HEK293T (cell line): ENCODE results near the gene DCAF8.

ENCODE experiments used
- CTCF ChIA-PET: fragments of 350-600 bp; formaldehyde crosslinking; extraction: SDS; loops from one replicate; lab custom pipeline; 2021; ENCODE audit warnings: antibody characterized with exemption, inconsistent platforms; lab: Yijun Ruan, JAX
- POLR2A ChIA-PET: fragments of 350-600 bp; formaldehyde crosslinking; extraction: SDS; loops from one replicate; lab custom pipeline; 2020; ENCODE audit warnings: antibody characterized with exemption, inconsistent platforms; lab: Yijun Ruan, JAX
- DNase-seq: peaks from one replicate; pipeline ENCODE4 v3.0.0; 2012; ENCODE audit warnings: mixed read lengths; ENCODE audit errors: extremely low spot score
- ARNT ChIP-seq: fragments of 450-650 bp; IDR thresholded peaks from 2 replicates; pipeline ENCODE4 v1.6.1; 2017; ENCODE audit warnings: mild to moderate bottlenecking
- BHLHE40 ChIP-seq: fragments of 450-650 bp; IDR thresholded peaks from 2 replicates; pipeline ENCODE4 v1.6.1; 2016; ENCODE audit warnings: mild to moderate bottlenecking, moderate library complexity, borderline replicate concordance
- CTBP1 ChIP-seq: fragments of 450-650 bp; IDR thresholded peaks from 2 replicates; pipeline ENCODE4 v1.6.1; 2016; ENCODE audit warnings: borderline replicate concordance
- ELF4 ChIP-seq: fragments of 450-650 bp; IDR thresholded peaks from 2 replicates; pipeline ENCODE4 v1.6.1; 2017; ENCODE audit warnings: antibody characterized with exemption
- FOXA1 ChIP-seq: fragments of 450-650 bp; IDR thresholded peaks from 2 replicates; pipeline ENCODE4 v1.6.1; 2016; ENCODE audit warnings: mild to moderate bottlenecking
- FOXK2 ChIP-seq: fragments of 450-650 bp; IDR thresholded peaks from 2 replicates; pipeline ENCODE4 v1.6.1; 2016; ENCODE audit warnings: mild to moderate bottlenecking
- FOXM1 ChIP-seq: fragments of 450-650 bp; IDR thresholded peaks from 2 replicates; pipeline ENCODE4 v1.6.1; 2017; ENCODE audit warnings: mild to moderate bottlenecking, borderline replicate concordance
- HDGF ChIP-seq: fragments of 450-650 bp; IDR thresholded peaks from 2 replicates; pipeline ENCODE4 v1.6.1; 2017; ENCODE audit warnings: antibody characterized with exemption, borderline replicate concordance
- L3MBTL2 ChIP-seq: fragments of 450-650 bp; conservative IDR thresholded peaks from 2 replicates; pipeline ENCODE4 v1.6.1; 2016; ENCODE audit warnings: mild to moderate bottlenecking
- LEF1 ChIP-seq: fragments of 450-650 bp; IDR thresholded peaks from 2 replicates; pipeline ENCODE4 v1.6.1; 2017; ENCODE audit warnings: mild to moderate bottlenecking, borderline replicate concordance
- NFRKB ChIP-seq: fragments of 450-650 bp; IDR thresholded peaks from 2 replicates; pipeline ENCODE4 v1.6.1; 2016; ENCODE audit warnings: mild to moderate bottlenecking, moderate library complexity
- PKNOX1 ChIP-seq: fragments of 450-650 bp; IDR thresholded peaks from 2 replicates; pipeline ENCODE4 v1.6.1; 2016
- SP1 ChIP-seq: fragments of 450-650 bp; IDR thresholded peaks from 2 replicates; pipeline ENCODE4 v1.6.1; 2017
- SUZ12 ChIP-seq: fragments of 450-650 bp; IDR thresholded peaks from 2 replicates; pipeline ENCODE4 v1.6.1; 2016; ENCODE audit warnings: mild to moderate bottlenecking
- TARDBP ChIP-seq: fragments of 450-650 bp; IDR thresholded peaks from 2 replicates; pipeline ENCODE4 v1.6.1; 2016
- ZNF384 ChIP-seq: fragments of 450-650 bp; IDR thresholded peaks from 2 replicates; pipeline ENCODE4 v1.6.1; 2016

The DCAF8 gene

GRCh38 chr1:160210561-160210960, 51.8 kb downstream of the DCAF8 start:
- ChIA-PET CTCF (interaction anchor here (0.9 kb wide), 1 partner anchor 41 kb away, joined by 3 read pairs; no protein-coding TSS in a partner anchor), POLR2A (interaction anchor here (1.0 kb wide), 1 partner anchor 52 kb away, joined by 3 read pairs; the partner anchor contains the start of gene DCAF8)
- no peak for TF ChIP-seq TARDBP
- no peak for DNase-seq

- no peak for TF ChIP-seq CTBP1
- no peak for TF ChIP-seq SP1
- TF ChIP-seq FOXM1, result no peak
- TF ChIP-seq FOXK2, result no peak
- no peak for TF ChIP-seq ZNF384
- no peak for TF ChIP-seq L3MBTL2
- CTCF ChIA-PET, result interaction anchor here (1.2 kb wide), 1 partner anchor 16 kb away, joined by 5 read pairs; no protein-coding TSS in a partner anchor
- POLR2A ChIA-PET, result no interaction called here
- DNase-seq, result no peak
Measured at GRCh38 chr1:160209321-160210046, 52.9 kb downstream of the DCAF8 start.

- DNase-seq, result no peak
- POLR2A ChIA-PET, result no interaction called here
- CTCF ChIA-PET, result interaction anchor here (1.2 kb wide), 2 partner anchors 15 to 83 kb away, joined by 3 to 5 read pairs; no protein-coding TSS in a partner anchor
- no peak for TF ChIP-seq SUZ12
- no peak for TF ChIP-seq NFRKB
- no peak for TF ChIP-seq SP1
- TF ChIP-seq L3MBTL2, result no peak
- TF ChIP-seq PKNOX1, result no peak
- no peak for TF ChIP-seq BHLHE40
- TF ChIP-seq LEF1, result no peak
- no peak for TF ChIP-seq TARDBP
- no peak for TF ChIP-seq ZNF384
- TF ChIP-seq CTBP1, result no peak
- no peak for TF ChIP-seq ELF4
- TF ChIP-seq HDGF, result no peak
- TF ChIP-seq FOXK2, result no peak
Measured at GRCh38 chr1:160208557-160209320, 53.6 kb downstream of the DCAF8 start.

GRCh38 chr1:160207771-160208556, 54.4 kb downstream of the DCAF8 start:
- DNase-seq, result no peak
- CTCF ChIA-PET, result interaction anchor here (1.2 kb wide), 2 partner anchors 15 to 84 kb away, joined by 3 to 5 read pairs; no protein-coding TSS in a partner anchor
- POLR2A ChIA-PET, result no interaction called here
- TF ChIP-seq ARNT (no peak), CTBP1 (no peak), LEF1 (no peak), ELF4 (no peak), PKNOX1 (no peak), SUZ12 (no peak), TARDBP (no peak), HDGF (no peak), FOXM1 (no peak), NFRKB (no peak), FOXA1 (no peak), ZNF384 (no peak), L3MBTL2 (no peak), FOXK2 (no peak), BHLHE40 (no peak)

- ChIA-PET CTCF (interaction anchor here (1.2 to 1.6 kb wide), 2 partner anchors 45 to 85 kb away, joined by 3 to 5 read pairs; no protein-coding TSS in a partner anchor), POLR2A (interaction anchor here (0.9 kb wide), 1 partner anchor 56 kb away, joined by 3 read pairs; the partner anchor contains the start of gene DCAF8)
- no peak for DNase-seq
- TF ChIP-seq BHLHE40 (no peak), CTBP1 (no peak), NFRKB (no peak), LEF1 (no peak), PKNOX1 (no peak), ELF4 (no peak), FOXA1 (no peak), L3MBTL2 (no peak), ZNF384 (no peak), FOXK2 (no peak), HDGF (no peak), SUZ12 (no peak), TARDBP (no peak), ARNT (no peak), SP1 (no peak), FOXM1 (no peak)
Measured at GRCh38 chr1:160207118-160207650, 55.2 kb downstream of the DCAF8 start.
